Measurements from ENCODE around the gene IAH1.

The IAH1 gene

DNA sequence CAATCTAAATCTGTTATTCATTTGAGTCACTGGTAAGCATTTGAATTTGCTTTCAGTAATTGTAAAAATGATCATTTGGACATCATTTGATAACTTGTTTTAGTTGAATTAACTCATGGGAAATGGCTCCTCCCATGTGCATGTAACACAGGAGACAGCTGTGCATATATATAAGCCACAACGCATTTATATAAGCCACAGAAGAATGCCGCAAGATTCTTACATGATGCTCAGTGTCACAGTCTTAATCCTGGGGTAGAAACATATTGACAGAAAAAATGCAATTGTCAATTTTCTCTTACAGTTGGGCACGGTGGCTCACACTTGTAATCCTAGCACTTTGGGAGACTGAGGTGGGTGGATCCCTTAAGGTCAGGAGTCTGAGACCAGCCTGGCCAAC lies 13.3 kb upstream of the IAH1 start:
- Histone ChIP-seq H2BK5ac (ENCODE audit: low read length) (no peak overlapping the region), H3K27ac (ENCODE audit: low read depth, low read length) (no peak overlapping the region), H4K5ac (ENCODE audit: low read length) (no peak overlapping the region), H2AK5ac (ENCODE audit: low read length) (no peak overlapping the region), H3K23ac (ENCODE audit: low read length) (no peak overlapping the region), H3K9ac (ENCODE audit: low read length) (no peak overlapping the region), H2BK15ac (replicated peaks; ENCODE audit: low read depth) (no peak overlapping the region), H3K4ac (ENCODE audit: low read depth, low read length) (no peak overlapping the region), H4K8ac (ENCODE audit: low read depth, low read length) (no peak overlapping the region), H3K79me2 (ENCODE audit: control insufficient read depth, insufficient read depth, low read length) (no peaks in the 10 kb centered on the region), H3K36me3 (ENCODE audit: control insufficient read depth, insufficient read depth, low read length) (peaks cover 3% of the 10 kb centered on the region), H2BK120ac (ENCODE audit: low read depth, low read length) (no peak overlapping the region), H3K79me1 (ENCODE audit: low read length) (no peaks in the 10 kb centered on the region), H3K4me1 (ENCODE audit: control insufficient read depth, low read depth, low read length) (no peaks in the 10 kb centered on the region), H3K4me3 (ENCODE audit: low read length) (no peak overlapping the region), H3K18ac (ENCODE audit: low read length) (no peak overlapping the region), H3K56ac (ENCODE audit: low read length) (no peak overlapping the region), H3K4me2 (ENCODE audit: low read length) (no peak overlapping the region), H3K27me3 (ENCODE audit: insufficient read depth, low read length, poor library complexity) (no peaks in the 10 kb centered on the region)
- WGBS (ENCODE audit: extremely low coverage, insufficient coverage, low lambda C conversion rate): no CpG with 5 or more reads among the region's 3 CpGs
- DNase-seq: no peak

DNA sequence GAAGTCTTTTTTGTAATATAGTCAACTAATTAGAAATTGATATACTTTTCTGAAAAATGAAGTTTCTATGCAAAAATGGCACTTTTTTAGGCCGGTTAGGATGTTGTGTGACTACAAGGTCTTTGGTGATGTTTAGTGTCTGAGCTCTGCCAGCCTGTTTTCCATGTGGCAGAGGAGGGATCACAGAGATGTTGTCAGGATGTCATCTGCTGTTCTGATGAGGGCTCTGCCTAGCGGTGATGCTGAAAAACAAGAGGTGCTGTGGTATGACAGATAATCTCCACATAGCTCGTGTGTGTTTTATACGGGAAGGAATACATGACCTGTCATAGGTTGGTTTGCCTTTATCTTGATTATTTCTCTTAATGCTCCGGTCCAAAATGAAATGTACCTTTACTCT lies 12.0 kb upstream of the IAH1 start:
- Histone ChIP-seq H3K9ac (ENCODE audit: low read length) (no peak overlapping the region), H3K56ac (ENCODE audit: low read length) (no peak overlapping the region), H2BK120ac (ENCODE audit: low read depth, low read length) (no peak overlapping the region), H2AK5ac (ENCODE audit: low read length) (no peak overlapping the region), H3K4me1 (ENCODE audit: control insufficient read depth, low read depth, low read length) (no peaks in the 10 kb centered on the region), H3K4me3 (ENCODE audit: low read length) (no peak overlapping the region), H3K4me2 (ENCODE audit: low read length) (no peak overlapping the region), H3K23ac (ENCODE audit: low read length) (no peak overlapping the region), H2BK15ac (replicated peaks; ENCODE audit: low read depth) (no peak overlapping the region), H3K79me1 (ENCODE audit: low read length) (no peaks in the 10 kb centered on the region), H3K36me3 (ENCODE audit: control insufficient read depth, insufficient read depth, low read length) (peaks cover 3% of the 10 kb centered on the region), H3K4ac (ENCODE audit: low read depth, low read length) (no peak overlapping the region), H4K5ac (ENCODE audit: low read length) (no peak overlapping the region), H3K18ac (ENCODE audit: low read length) (no peak overlapping the region), H4K8ac (ENCODE audit: low read depth, low read length) (no peak overlapping the region), H3K79me2 (ENCODE audit: control insufficient read depth, insufficient read depth, low read length) (no peaks in the 10 kb centered on the region), H2BK5ac (ENCODE audit: low read length) (no peak overlapping the region), H3K27me3 (ENCODE audit: insufficient read depth, low read length, poor library complexity) (no peaks in the 10 kb centered on the region), H3K27ac (ENCODE audit: low read depth, low read length) (no peak overlapping the region)
- WGBS (ENCODE audit: extremely low coverage, insufficient coverage, low lambda C conversion rate): no CpG with 5 or more reads among the region's 5 CpGs
- DNase-seq: no peak

- Histone ChIP-seq H2BK5ac (ENCODE audit: low read length) (no peak overlapping the region), H3K4me1 (ENCODE audit: control insufficient read depth, low read depth, low read length) (no peaks in the 10 kb centered on the region), H3K79me2 (ENCODE audit: control insufficient read depth, insufficient read depth, low read length) (no peaks in the 10 kb centered on the region), H2BK120ac (ENCODE audit: low read depth, low read length) (no peak overlapping the region), H2AK5ac (ENCODE audit: low read length) (no peak overlapping the region), H3K9ac (ENCODE audit: low read length) (no peak overlapping the region), H3K56ac (ENCODE audit: low read length) (no peak overlapping the region), H3K79me1 (ENCODE audit: low read length) (no peaks in the 10 kb centered on the region), H4K8ac (ENCODE audit: low read depth, low read length) (no peak overlapping the region), H3K27me3 (ENCODE audit: insufficient read depth, low read length, poor library complexity) (no peaks in the 10 kb centered on the region), H3K23ac (ENCODE audit: low read length) (no peak overlapping the region), H3K4me3 (ENCODE audit: low read length) (no peak overlapping the region), H3K27ac (ENCODE audit: low read depth, low read length) (peak overlapping the region; percentile 33), H4K5ac (ENCODE audit: low read length) (no peak overlapping the region), H3K36me3 (ENCODE audit: control insufficient read depth, insufficient read depth, low read length) (peaks cover 5% of the 10 kb centered on the region), H3K4ac (ENCODE audit: low read depth, low read length) (no peak overlapping the region), H3K4me2 (ENCODE audit: low read length) (no peak overlapping the region), H2BK15ac (replicated peaks; ENCODE audit: low read depth) (no peak overlapping the region), H3K18ac (ENCODE audit: low read length) (no peak overlapping the region)
- WGBS (ENCODE audit: extremely low coverage, insufficient coverage, low lambda C conversion rate): no CpG with 5 or more reads among the region's 6 CpGs
- DNase-seq: no peak
These were observed 11.3 kb upstream of the IAH1 start for GRCh38 chr2:9462886-9463697.

DNA sequence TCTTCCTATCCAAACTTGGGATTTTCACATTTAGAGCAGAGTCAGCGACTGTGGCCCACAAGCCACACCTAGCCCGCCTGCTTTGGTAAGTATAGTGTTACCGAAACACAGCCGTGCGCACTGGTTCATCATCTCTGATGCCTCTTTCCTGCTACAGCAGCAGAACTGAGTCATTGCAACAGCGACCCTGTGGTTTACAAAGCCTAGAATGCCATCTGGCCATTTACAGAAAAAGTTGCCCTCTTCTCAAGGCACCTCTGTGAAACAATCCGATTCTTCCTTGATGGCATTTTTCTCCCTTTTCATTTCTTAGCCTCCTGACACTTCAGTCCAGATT lies 10.7 kb upstream of the IAH1 start:
- H3K4me2 ChIP-seq (ENCODE audit: low read length): no peak overlapping the region
- H3K79me1 ChIP-seq (ENCODE audit: low read length): no peaks in the 10 kb centered on the region
- H3K18ac ChIP-seq (ENCODE audit: low read length): no peak overlapping the region
- no peak overlapping the region for H2BK5ac ChIP-seq (ENCODE audit: low read length)
- H3K9ac ChIP-seq (ENCODE audit: low read length): no peak overlapping the region
- no peaks in the 10 kb centered on the region for H3K4me1 ChIP-seq (ENCODE audit: control insufficient read depth, low read depth, low read length)
- no peak overlapping the region for H3K4ac ChIP-seq (ENCODE audit: low read depth, low read length)
- no peak overlapping the region for H3K27ac ChIP-seq (ENCODE audit: low read depth, low read length)
- peaks cover 5% of the 10 kb centered on the region for H3K36me3 ChIP-seq (ENCODE audit: control insufficient read depth, insufficient read depth, low read length)
- H4K8ac ChIP-seq (ENCODE audit: low read depth, low read length): no peak overlapping the region
- DNase-seq: no peak
- H2BK120ac ChIP-seq (ENCODE audit: low read depth, low read length): no peak overlapping the region
- H3K56ac ChIP-seq (ENCODE audit: low read length): no peak overlapping the region
- no peak overlapping the region for H2BK15ac ChIP-seq (replicated peaks; ENCODE audit: low read depth)
- no peak overlapping the region for H3K23ac ChIP-seq (ENCODE audit: low read length)
- H3K27me3 ChIP-seq (ENCODE audit: insufficient read depth, low read length, poor library complexity): no peaks in the 10 kb centered on the region
- no peak overlapping the region for H4K5ac ChIP-seq (ENCODE audit: low read length)
- WGBS (ENCODE audit: extremely low coverage, insufficient coverage, low lambda C conversion rate): no CpG with 5 or more reads among the region's 7 CpGs
- H3K79me2 ChIP-seq (ENCODE audit: control insufficient read depth, insufficient read depth, low read length): no peaks in the 10 kb centered on the region
- H2AK5ac ChIP-seq (ENCODE audit: low read length): no peak overlapping the region
- no peak overlapping the region for H3K4me3 ChIP-seq (ENCODE audit: low read length)

GRCh38 chr2:9465170-9465569 lies 9.2 kb upstream of the IAH1 start:
- Histone ChIP-seq H3K9ac (ENCODE audit: low read length) (no peak overlapping the region), H3K27me3 (ENCODE audit: insufficient read depth, low read length, poor library complexity) (no peaks in the 10 kb centered on the region), H3K79me2 (ENCODE audit: control insufficient read depth, insufficient read depth, low read length) (no peaks in the 10 kb centered on the region), H4K8ac (ENCODE audit: low read depth, low read length) (no peak overlapping the region), H3K4ac (ENCODE audit: low read depth, low read length) (no peak overlapping the region), H3K27ac (ENCODE audit: low read depth, low read length) (no peak overlapping the region), H3K4me1 (ENCODE audit: control insufficient read depth, low read depth, low read length) (no peaks in the 10 kb centered on the region), H2BK120ac (ENCODE audit: low read depth, low read length) (no peak overlapping the region), H3K23ac (ENCODE audit: low read length) (no peak overlapping the region), H2AK5ac (ENCODE audit: low read length) (no peak overlapping the region), H3K79me1 (ENCODE audit: low read length) (no peaks in the 10 kb centered on the region), H3K4me3 (ENCODE audit: low read length) (no peak overlapping the region), H3K56ac (ENCODE audit: low read length) (no peak overlapping the region), H2BK5ac (ENCODE audit: low read length) (no peak overlapping the region), H2BK15ac (replicated peaks; ENCODE audit: low read depth) (no peak overlapping the region), H3K4me2 (ENCODE audit: low read length) (no peak overlapping the region), H4K5ac (ENCODE audit: low read length) (no peak overlapping the region), H3K36me3 (ENCODE audit: control insufficient read depth, insufficient read depth, low read length) (peaks cover 5% of the 10 kb centered on the region), H3K18ac (ENCODE audit: low read length) (no peak overlapping the region)
- no peak for DNase-seq
- WGBS (ENCODE audit: extremely low coverage, insufficient coverage, low lambda C conversion rate): no CpG with 5 or more reads among the region's 7 CpGs

GRCh38 chr2:9466147-9466683 lies 8.1 kb upstream of the IAH1 start:
- Histone ChIP-seq H3K79me2 (ENCODE audit: control insufficient read depth, insufficient read depth, low read length) (no peaks in the 10 kb centered on the region), H3K36me3 (ENCODE audit: control insufficient read depth, insufficient read depth, low read length) (peaks cover 5% of the 10 kb centered on the region), H3K4me3 (ENCODE audit: low read length) (no peak overlapping the region)

More at GRCh38 chr2:9466147-9466683, 8.1 kb upstream of the IAH1 start:
- Histone ChIP-seq H3K27ac (ENCODE audit: low read depth, low read length) (no peak overlapping the region), H4K5ac (ENCODE audit: low read length) (no peak overlapping the region), H3K23ac (ENCODE audit: low read length) (no peak overlapping the region), H2AK5ac (ENCODE audit: low read length) (no peak overlapping the region), H3K79me1 (ENCODE audit: low read length) (no peaks in the 10 kb centered on the region), H3K4me1 (ENCODE audit: control insufficient read depth, low read depth, low read length) (no peaks in the 10 kb centered on the region), H3K9ac (ENCODE audit: low read length) (no peak overlapping the region), H3K18ac (ENCODE audit: low read length) (no peak overlapping the region), H3K4ac (ENCODE audit: low read depth, low read length) (no peak overlapping the region), H2BK5ac (ENCODE audit: low read length) (no peak overlapping the region), H2BK15ac (replicated peaks; ENCODE audit: low read depth) (no peak overlapping the region), H3K4me2 (ENCODE audit: low read length) (no peak overlapping the region), H4K8ac (ENCODE audit: low read depth, low read length) (no peak overlapping the region), H3K56ac (ENCODE audit: low read length) (no peak overlapping the region), H2BK120ac (ENCODE audit: low read depth, low read length) (no peak overlapping the region), H3K27me3 (ENCODE audit: insufficient read depth, low read length, poor library complexity) (no peaks in the 10 kb centered on the region)
- WGBS (ENCODE audit: extremely low coverage, insufficient coverage, low lambda C conversion rate): 100% methylated on average over 16 of the region's 46 CpGs
- DNase-seq: no peak

Measured in mesendoderm (in vitro differentiated cells).